NCI-H2081 (cell line): ENCODE measurements around the gene ZNF765.
"Not testable (repeated sequence)": the region's sequence is repeated elsewhere in the genome, so short reads cannot be mapped to it uniquely, and the experiment has no call there.

Source experiments
- DNase-seq, 2 experiments: peaks; one replicate each; lab custom pipeline; 2025; lab: John Stamatoyannopoulos, UW

Gene ZNF765

GRCh38 chr19:53422551-53422950, 27.6 kb downstream of the ZNF765 start:
- no peak for DNase-seq

- not testable (repeated sequence) for DNase-seq
Measured at GRCh38 chr19:53423074-53423473, 28.1 kb downstream of the ZNF765 start.

GRCh38 chr19:53423680-53424079, 28.7 kb downstream of the ZNF765 start:
- not testable (repeated sequence) for DNase-seq

GRCh38 chr19:53424968-53425597, 30.1 kb downstream of the ZNF765 start:
- peak; percentile 24 to 33 for DNase-seq

- peak; percentile 92 to 96 for DNase-seq
Measured at GRCh38 chr19:53431399-53432087, 36.6 kb downstream of the ZNF765 start, which contains the start of gene ZNF761. Gene ZNF761, plus strand, starts transcription at chr19:53431984. Its CDS starts 15,285 bp downstream, at chr19:53447269.

GRCh38 chr19:53432088-53432661, 37.2 kb downstream of the ZNF765 start:
- DNase-seq: no peak

- not testable (repeated sequence) for DNase-seq
Measured at GRCh38 chr19:53443809-53444208, 48.9 kb downstream of the ZNF765 start.

GRCh38 chr19:53447196-53447595, 52.2 kb downstream of the ZNF765 start:
- not testable (repeated sequence) for DNase-seq

GRCh38 chr19:53455828-53456227, 60.9 kb downstream of the ZNF765 start:
- DNase-seq: no peak

GRCh38 chr19:53460131-53460721, 65.3 kb downstream of the ZNF765 start:
- DNase-seq: not testable (repeated sequence)

GRCh38 chr19:53461866-53462265, 66.9 kb downstream of the ZNF765 start:
- no peak for DNase-seq

GRCh38 chr19:53462861-53463260, 67.9 kb downstream of the ZNF765 start:
- DNase-seq: no peak

- no peak for DNase-seq
Measured at GRCh38 chr19:53463263-53463662, 68.3 kb downstream of the ZNF765 start.

GRCh38 chr19:53466726-53467484, 72.0 kb downstream of the ZNF765 start:
- no peak for DNase-seq

- peak; percentile 43 to 75 for DNase-seq
Measured at GRCh38 chr19:53467485-53468262, 72.7 kb downstream of the ZNF765 start, which contains the start of gene ZNF813. Gene ZNF813, plus strand, starts transcription at chr19:53467733. Its CDS starts 16,090 bp downstream, at chr19:53483823.

GRCh38 chr19:53468628-53469027, 73.7 kb downstream of the ZNF765 start:
- not testable (repeated sequence) for DNase-seq

GRCh38 chr19:53471916-53472315, 77.0 kb downstream of the ZNF765 start:
- no peak for DNase-seq

- DNase-seq: not testable (repeated sequence)
Measured at GRCh38 chr19:53474832-53475231, 79.9 kb downstream of the ZNF765 start.

GRCh38 chr19:53475470-53475869, 80.5 kb downstream of the ZNF765 start:
- not testable (repeated sequence) for DNase-seq
